ENCODE results near the gene CRACR2A.

The CRACR2A gene

DNA sequence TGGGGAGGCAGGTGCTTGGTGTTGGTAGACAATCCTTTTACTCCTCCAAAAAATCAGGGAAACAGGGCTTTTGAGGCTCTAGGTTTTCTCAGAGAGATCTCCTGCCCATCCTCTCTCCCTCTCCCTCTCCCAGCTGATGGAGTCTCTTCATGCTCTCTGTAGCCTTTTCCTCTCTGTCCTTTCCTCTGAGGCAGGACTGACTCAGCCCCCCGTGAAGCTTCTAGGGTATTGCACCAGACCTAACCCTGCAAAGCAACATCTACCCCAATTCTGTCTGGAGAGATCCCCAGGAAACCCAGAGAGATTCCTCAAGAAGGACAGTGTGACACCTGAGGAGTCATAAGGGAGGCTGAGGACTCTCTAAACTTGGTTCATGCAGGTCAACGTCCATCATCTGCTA lies 66.4 kb downstream of the CRACR2A start:
- TF ChIP-seq, protein P1, sequence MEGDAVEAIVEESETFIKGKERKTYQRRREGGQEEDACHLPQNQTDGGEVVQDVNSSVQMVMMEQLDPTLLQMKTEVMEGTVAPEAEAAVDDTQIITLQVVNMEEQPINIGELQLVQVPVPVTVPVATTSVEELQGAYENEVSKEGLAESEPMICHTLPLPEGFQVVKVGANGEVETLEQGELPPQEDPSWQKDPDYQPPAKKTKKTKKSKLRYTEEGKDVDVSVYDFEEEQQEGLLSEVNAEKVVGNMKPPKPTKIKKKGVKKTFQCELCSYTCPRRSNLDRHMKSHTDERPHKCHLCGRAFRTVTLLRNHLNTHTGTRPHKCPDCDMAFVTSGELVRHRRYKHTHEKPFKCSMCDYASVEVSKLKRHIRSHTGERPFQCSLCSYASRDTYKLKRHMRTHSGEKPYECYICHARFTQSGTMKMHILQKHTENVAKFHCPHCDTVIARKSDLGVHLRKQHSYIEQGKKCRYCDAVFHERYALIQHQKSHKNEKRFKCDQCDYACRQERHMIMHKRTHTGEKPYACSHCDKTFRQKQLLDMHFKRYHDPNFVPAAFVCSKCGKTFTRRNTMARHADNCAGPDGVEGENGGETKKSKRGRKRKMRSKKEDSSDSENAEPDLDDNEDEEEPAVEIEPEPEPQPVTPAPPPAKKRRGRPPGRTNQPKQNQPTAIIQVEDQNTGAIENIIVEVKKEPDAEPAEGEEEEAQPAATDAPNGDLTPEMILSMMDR (IDR thresholded peaks at IDR 0.05; ENCODE audit: low read depth, low read length, missing control alignments) = no peak

DNA sequence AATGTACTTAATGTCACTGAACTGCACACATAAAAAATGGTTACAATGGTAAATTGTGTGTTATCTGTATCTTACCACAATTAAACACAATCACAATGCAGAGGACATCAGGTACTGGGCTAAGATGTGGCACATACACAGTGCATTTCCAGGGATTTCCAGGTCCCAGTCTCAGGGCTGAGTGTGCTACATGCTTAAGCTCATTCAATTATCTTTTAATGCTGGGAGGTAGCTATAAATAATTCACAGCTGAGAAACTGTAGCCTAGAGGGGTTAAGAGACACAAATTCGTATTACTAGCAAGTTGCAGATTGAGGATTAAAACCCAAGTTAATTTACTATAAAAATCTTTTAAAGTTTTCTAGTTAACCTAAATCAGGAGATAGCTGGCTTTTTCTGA lies 67.1 kb downstream of the CRACR2A start:
- DNase-seq (ENCODE audit: low read depth) = no peak
- no peak overlapping the region for H3K4me3 ChIP-seq (ENCODE audit: low read depth, low read length)
- TF ChIP-seq, protein P1 (IDR thresholded peaks at IDR 0.05; ENCODE audit: low read depth, low read length, missing control alignments) = no peak

More for the DNA sequence above, 66.4 kb downstream of the CRACR2A start:
- no peak for DNase-seq (ENCODE audit: low read depth)
- no peak overlapping the region for H3K4me3 ChIP-seq (ENCODE audit: low read depth, low read length)

DNA sequence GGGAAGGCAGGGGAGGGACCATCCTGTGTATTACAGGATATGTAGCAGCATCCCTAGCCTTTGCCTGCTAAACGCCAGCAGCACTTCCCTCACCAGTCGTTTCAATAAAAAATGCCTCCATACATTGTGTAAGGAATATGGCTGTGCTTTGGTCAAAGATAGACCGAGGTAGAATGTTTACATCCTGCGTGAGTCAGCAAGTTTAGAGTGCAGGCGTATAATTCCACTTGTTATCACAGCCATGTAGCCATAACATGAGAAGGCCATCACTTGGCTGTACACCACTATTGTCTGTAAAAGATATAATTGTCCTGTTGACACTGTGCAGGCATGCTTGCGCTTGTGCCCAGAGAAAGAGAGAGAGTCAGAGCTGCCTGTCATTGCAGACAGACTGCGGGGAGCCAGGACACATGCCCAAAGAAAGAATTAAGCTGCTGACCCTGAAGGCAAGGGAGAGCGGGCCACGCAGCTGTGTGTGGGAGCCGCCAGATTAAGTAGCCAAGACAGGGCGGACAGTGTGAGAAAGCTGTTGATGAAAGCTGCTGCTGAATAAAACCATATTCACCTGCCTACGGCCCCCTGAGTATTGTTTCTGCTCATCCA lies 68.4 kb downstream of the CRACR2A start:
- no peak overlapping the region for H3K4me3 ChIP-seq (ENCODE audit: low read depth, low read length)
- no peak for DNase-seq (ENCODE audit: low read depth)
- TF ChIP-seq, protein P1 (IDR thresholded peaks at IDR 0.05; ENCODE audit: low read depth, low read length, missing control alignments) = no peak

DNA sequence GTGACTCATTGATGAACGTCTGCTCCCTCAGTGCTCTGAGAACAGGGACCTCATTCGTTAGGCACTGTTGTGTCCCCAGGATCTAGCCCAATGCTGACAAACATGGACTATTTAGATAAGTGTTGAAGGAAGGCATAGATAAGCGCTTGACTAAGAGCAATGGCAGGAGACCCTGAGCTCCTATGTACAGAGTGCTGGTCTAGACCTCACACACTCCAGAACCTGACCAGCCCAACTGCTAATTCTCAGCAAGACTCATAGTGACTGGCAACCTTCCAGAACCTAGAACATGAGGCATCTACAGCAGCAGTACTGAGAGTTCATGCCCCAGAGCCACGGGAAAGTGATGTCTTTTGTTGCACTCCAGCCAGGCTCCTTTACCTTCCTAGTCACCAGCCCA lies 69.2 kb downstream of the CRACR2A start:
- H3K4me3 ChIP-seq (ENCODE audit: low read depth, low read length) = no peak overlapping the region
- TF ChIP-seq, protein P1 (IDR thresholded peaks at IDR 0.05; ENCODE audit: low read depth, low read length, missing control alignments) = no peak
- DNase-seq (ENCODE audit: low read depth) = no peak

DNA sequence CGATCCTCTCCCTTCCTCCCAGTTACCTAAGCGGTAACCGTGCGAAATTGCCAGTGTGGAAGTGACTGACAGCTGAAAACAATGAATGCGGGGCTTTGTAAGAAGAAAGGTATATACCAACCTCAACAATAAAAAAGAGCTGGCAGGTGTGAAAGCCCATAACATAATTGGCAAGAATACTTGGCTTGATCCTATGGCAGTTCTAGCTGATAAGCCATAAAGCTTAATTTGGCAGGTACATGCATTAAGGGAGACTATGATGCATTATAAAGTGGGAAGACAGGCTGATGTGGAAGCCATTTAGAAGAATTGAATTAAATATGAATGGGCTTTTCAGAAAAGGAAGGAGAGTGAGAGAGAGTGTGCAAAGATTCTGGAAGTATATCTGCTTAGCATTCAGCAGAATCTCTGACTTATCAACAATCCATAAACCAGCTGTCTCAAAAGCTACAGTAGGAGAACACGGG lies 71.3 kb downstream of the CRACR2A start:
- TF ChIP-seq, protein P1 (IDR thresholded peaks at IDR 0.05; ENCODE audit: low read depth, low read length, missing control alignments) = no peak
- H3K4me3 ChIP-seq (ENCODE audit: low read depth, low read length) = no peak overlapping the region
- DNase-seq (ENCODE audit: low read depth) = no peak

DNA sequence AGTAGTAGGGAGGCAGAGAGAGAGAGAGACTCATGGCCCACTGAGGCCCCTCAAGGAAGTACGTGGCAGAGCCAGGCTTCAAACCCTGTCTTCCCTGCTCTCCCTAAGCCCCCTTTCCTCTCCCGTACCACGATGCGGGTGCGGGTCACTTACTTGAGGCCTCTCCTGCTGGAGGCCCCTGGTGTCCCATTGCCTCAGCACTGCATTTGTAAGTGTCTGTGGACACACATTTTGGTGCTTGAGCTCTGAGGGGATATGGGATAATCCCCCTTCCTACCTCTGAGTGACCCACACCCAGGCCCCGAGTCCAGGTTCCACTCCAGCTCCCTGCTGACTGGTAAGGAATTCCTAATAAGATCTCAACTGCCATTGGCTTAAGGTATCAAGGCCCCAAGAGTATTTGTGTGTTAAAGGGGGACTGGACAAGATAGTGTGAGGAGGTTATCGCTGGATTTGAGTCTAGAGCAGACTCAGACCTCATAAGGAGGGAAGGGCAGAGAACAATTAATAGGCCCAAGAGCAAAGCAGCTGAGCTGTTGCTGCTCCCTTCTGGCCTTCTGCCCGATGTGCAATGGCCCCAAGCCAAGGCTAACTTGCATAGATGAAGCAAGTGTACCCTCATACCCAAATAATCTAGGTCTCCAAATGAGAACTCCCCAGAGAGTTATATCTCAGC lies 71.9 kb downstream of the CRACR2A start:
- TF ChIP-seq, protein P1 (IDR thresholded peaks at IDR 0.05; ENCODE audit: low read depth, low read length, missing control alignments) = no peak
- DNase-seq (ENCODE audit: low read depth) = no peak
- H3K4me3 ChIP-seq (ENCODE audit: low read depth, low read length) = no peak overlapping the region

DNA sequence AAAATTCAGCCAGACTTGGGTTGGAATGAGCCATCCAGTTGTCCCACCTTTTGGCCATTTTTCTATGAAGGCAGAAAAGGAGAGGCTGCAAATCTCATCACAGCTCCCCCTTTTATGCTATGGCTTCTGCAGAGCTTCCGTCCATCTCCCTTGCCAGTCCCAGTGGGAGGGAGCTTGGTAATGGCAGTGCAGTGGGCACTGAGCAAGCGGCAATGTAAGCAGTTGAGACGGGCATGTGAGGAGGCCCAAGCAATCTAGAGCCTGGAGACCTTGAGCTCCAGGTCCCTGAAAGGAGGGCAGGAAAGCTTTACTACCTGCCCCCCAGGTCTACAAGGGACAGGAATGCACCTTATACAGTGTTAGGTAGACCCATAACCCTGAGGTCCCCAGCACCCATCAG lies 73.1 kb downstream of the CRACR2A start:
- TF ChIP-seq, protein P1 (IDR thresholded peaks at IDR 0.05; ENCODE audit: low read depth, low read length, missing control alignments) = no peak
- DNase-seq (ENCODE audit: low read depth) = no peak
- H3K4me3 ChIP-seq (ENCODE audit: low read depth, low read length) = no peak overlapping the region
